Prostate gland (tissue), 2 donors: Measurements from ENCODE around the gene PPFIA1.

Source experiments
- POLR2A ChIP-seq: fragments of 450-650 bp; IDR thresholded peaks from one replicate; pipeline ENCODE4 v1.6.1; 2016; ENCODE audit warnings: antibody characterized with exemption, mild to moderate bottlenecking
- TF ChIP-seq, protein P1 (sequence below), 4 experiments: fragments of 200-600 bp in 2 of 4; fragments of 450-650 bp in 2 of 4; sonication (generic) in 2 of 4; IDR thresholded peaks; 1 replicate in 3 of 4; 2 replicates in 1 of 4; pipeline ENCODE4 v1.5.1; 2016 to 2019; ENCODE audit warnings: antibody characterized with exemption in 4 of 4, mild to moderate bottlenecking in 2 of 4, moderate library complexity in 2 of 4

- TF ChIP-seq, protein P1, sequence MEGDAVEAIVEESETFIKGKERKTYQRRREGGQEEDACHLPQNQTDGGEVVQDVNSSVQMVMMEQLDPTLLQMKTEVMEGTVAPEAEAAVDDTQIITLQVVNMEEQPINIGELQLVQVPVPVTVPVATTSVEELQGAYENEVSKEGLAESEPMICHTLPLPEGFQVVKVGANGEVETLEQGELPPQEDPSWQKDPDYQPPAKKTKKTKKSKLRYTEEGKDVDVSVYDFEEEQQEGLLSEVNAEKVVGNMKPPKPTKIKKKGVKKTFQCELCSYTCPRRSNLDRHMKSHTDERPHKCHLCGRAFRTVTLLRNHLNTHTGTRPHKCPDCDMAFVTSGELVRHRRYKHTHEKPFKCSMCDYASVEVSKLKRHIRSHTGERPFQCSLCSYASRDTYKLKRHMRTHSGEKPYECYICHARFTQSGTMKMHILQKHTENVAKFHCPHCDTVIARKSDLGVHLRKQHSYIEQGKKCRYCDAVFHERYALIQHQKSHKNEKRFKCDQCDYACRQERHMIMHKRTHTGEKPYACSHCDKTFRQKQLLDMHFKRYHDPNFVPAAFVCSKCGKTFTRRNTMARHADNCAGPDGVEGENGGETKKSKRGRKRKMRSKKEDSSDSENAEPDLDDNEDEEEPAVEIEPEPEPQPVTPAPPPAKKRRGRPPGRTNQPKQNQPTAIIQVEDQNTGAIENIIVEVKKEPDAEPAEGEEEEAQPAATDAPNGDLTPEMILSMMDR (IDR thresholded peaks at IDR 0.05): no peak
- no peak for TF ChIP-seq POLR2A
Measured at GRCh38 chr11:70353329-70353728, 82.8 kb downstream of the PPFIA1 start.
